ENCODE data around the gene ANKRD33B.

DNA sequence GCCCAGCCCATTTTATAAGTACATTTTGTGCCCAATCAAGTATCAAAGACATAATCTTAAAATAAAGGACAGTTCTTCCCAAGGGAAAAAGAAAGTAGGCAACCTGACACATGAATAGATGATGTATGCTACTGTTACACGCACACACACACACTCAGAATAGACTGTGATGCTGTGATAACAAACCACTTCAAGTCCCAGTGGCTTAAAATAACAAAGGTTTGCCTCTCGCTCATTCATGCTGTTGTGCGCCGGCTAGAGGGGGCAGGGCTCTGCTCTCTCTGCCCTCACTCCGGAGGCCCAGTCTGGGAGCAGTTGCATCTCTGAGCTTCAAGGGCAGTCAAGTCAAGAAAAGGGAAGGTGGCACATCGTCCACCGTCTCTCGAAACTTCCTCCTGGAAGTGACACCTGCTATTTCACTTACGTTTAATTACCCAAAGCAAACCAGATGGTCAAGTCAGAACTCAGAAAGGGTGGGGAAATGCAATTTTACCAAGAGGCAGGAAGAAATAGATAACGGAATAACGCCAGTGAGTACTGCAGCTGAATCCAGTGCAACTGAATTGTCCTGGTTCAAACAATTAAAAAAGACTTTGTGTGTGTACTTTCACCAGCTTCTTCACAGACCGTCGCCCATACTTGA, 43.3 kb downstream of the ANKRD33B start:
- TF ChIP-seq EP300 (IDR thresholded peaks at IDR 0.05) = no peak
- TF ChIP-seq, protein P1, sequence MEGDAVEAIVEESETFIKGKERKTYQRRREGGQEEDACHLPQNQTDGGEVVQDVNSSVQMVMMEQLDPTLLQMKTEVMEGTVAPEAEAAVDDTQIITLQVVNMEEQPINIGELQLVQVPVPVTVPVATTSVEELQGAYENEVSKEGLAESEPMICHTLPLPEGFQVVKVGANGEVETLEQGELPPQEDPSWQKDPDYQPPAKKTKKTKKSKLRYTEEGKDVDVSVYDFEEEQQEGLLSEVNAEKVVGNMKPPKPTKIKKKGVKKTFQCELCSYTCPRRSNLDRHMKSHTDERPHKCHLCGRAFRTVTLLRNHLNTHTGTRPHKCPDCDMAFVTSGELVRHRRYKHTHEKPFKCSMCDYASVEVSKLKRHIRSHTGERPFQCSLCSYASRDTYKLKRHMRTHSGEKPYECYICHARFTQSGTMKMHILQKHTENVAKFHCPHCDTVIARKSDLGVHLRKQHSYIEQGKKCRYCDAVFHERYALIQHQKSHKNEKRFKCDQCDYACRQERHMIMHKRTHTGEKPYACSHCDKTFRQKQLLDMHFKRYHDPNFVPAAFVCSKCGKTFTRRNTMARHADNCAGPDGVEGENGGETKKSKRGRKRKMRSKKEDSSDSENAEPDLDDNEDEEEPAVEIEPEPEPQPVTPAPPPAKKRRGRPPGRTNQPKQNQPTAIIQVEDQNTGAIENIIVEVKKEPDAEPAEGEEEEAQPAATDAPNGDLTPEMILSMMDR (IDR thresholded peaks at IDR 0.05) = no peak

Measured in suprapubic skin (tissue), 3 donors.